Measurements from ENCODE around the gene TAS2R38.

GRCh38 chr7:142006577-142006976 is 33.0 kb upstream of the TAS2R38 start:
- no peak for TF ChIP-seq CTCF (IDR thresholded peaks at IDR 0.05)
- no peak for TF ChIP-seq JUN (CRISPR knock-in tag; IDR thresholded peaks at IDR 0.05)
- no peak for TF ChIP-seq USF1 (CRISPR knock-in tag; IDR thresholded peaks at IDR 0.05)
- TF ChIP-seq KAT7 (CRISPR knock-in tag; IDR thresholded peaks at IDR 0.05; ENCODE audit: borderline replicate concordance), result no peak
- TF ChIP-seq RELA (CRISPR knock-in tag; IDR thresholded peaks at IDR 0.05; ENCODE audit: borderline replicate concordance), result no peak
- no peak for TF ChIP-seq CREB1 (CRISPR knock-in tag; IDR thresholded peaks at IDR 0.05)
- TF ChIP-seq EMX1 (CRISPR knock-in tag; IDR thresholded peaks at IDR 0.05), result no peak
- no peak for TF ChIP-seq GABPB1 (CRISPR knock-in tag; IDR thresholded peaks at IDR 0.05)

Measured in WTC11 (cell line).